ENCODE results near the gene RPS6KB2.

GRCh38 chr11:67468056-67468455, 39.8 kb downstream of the RPS6KB2 start:
- TF ChIP-seq FOSL1 (IDR thresholded peaks at IDR 0.05; ENCODE audit: low read depth) (no peak), EZH2 (IDR thresholded peaks at IDR 0.05) (no peak), ZNF274 (IDR thresholded peaks at IDR 0.05; ENCODE audit: low read depth, low read length) (no peak), TCF7L2 (IDR thresholded peaks at IDR 0.05; ENCODE audit: borderline replicate concordance, extremely low read depth, insufficient read depth, insufficient read length) (no peak), CEBPB (IDR thresholded peaks at IDR 0.05; ENCODE audit: low read depth) (no peak), EGR1 (IDR thresholded peaks at IDR 0.05; ENCODE audit: low read depth) (no peak), CTCF (IDR thresholded peaks at IDR 0.05 in 2 of 3, conservative IDR thresholded peaks at IDR 0.05 in 1 of 3; ENCODE audit: borderline replicate concordance in 1 of 3, insufficient read depth in 1 of 3, low read depth in 2 of 3, low read length in 2 of 3) (no peak), POLR2AphosphoS5 (IDR thresholded peaks at IDR 0.05; ENCODE audit: low read depth, low read length) (peak; percentile 62), POLR2A (IDR thresholded peaks at IDR 0.05; ENCODE audit: borderline replicate concordance, extremely low read depth, insufficient read depth, insufficient read length) (no peak), REST (IDR thresholded peaks at IDR 0.05; ENCODE audit: low read depth) (no peak)
